NCI-H1436 (cell line): Measurements from ENCODE around the gene HES4.
"Not testable (repeated sequence)": the region's sequence is repeated elsewhere in the genome, so short reads cannot be mapped to it uniquely, and the experiment has no call there.

ENCODE experiments used
- DNase-seq: peaks from one replicate; lab custom pipeline; 2025; lab: John Stamatoyannopoulos, UW

The HES4 gene

GRCh38 chr1:1017397-1018320, 17.8 kb upstream of the HES4 start:
- not testable (repeated sequence) for DNase-seq

- no peak for DNase-seq
Observed at GRCh38 chr1:1014799-1015681, 15.1 kb upstream of the HES4 start.

DNA sequence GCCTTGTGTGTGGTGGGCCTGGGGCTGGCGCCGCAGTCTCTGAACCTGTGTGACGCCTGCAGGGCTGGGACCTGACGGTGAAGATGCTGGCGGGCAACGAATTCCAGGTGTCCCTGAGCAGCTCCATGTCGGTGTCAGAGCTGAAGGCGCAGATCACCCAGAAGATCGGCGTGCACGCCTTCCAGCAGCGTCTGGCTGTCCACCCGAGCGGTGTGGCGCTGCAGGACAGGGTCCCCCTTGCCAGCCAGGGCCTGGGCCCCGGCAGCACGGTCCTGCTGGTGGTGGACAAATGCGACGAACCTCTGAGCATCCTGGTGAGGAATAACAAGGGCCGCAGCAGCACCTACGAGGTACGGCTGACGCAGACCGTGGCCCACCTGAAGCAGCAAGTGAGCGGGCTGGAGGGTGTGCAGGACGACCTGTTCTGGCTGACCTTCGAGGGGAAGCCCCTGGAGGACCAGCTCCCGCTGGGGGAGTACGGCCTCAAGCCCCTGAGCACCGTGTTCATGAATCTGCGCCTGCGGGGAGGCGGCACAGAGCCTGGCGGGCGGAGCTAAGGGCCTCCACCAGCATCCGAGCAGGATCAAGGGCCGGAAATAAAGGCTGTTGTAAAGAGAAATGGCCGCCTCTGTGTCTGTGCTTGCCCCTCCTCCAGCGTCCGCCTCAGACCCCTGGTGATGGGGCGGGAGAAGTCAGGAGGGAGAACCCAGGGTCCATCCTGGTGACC, 14.2 kb upstream of the HES4 start:
- DNase-seq, result peak; percentile 59

DNA sequence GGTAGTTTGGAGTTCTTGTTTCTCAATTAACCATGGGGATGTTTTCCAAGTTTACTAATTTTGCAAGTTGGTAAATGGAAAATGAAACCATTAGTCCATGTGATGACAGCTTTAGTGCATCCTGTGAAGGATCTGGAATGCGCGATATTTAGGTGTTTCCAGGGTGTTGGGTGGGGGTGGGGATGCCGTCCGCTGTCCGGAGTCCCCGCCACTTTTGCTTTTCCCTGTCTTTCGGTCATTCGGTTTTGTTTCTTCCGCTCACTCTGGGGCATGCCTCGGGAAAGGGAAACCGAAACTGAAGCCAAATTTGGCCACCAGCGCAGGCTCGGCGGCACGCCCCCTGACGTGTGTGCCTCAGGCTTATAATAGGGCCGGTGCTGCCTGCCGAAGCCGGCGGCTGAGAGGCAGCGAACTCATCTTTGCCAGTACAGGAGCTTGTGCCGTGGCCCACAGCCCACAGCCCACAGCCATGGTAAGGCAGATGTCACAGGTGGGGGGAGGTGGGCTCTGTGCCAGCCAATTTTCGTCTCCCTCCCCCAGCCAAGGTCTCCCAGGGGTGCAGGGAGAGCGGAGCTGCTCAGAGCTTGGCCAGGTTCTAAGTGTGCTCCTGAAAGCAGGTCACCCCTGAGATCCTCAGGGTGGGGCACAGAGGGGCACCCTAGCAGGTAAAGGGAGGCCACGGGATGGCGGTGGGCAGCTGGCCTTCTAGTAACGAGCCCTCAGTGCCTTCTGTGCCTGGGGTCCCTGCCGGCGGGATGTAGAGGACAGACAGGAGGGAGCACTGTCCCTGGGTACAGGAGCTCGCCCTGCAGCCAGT, 13.4 kb upstream of the HES4 start, which contains the start of gene ISG15:
Gene ISG15, plus strand, starts transcription at position 393 of the 817 bp plus-strand sequence. Its CDS starts 77 bp downstream, at position 470.
- DNase-seq, result peak; percentile 67

DNA sequence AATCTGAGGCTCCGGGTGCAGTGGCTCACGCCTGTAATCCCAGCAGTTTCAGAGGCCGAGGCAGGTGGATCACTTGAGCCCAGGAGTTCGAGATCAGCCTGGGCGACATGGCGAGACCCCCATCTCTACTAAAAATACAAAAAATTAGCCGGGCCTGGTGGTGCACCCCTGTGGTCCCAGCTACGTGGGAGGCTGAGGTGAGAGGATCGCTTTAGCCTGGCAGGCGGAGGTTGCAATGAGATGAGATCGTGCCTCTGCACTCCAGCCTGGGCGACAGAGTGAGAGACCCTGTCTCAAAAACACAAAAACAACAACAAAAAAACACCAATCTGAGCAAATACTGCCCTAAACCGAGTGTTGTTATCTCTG, 12.8 kb upstream of the HES4 start:
- not testable (repeated sequence) for DNase-seq

GRCh38 chr1:1011396-1011949, 11.6 kb upstream of the HES4 start:
- no peak for DNase-seq

GRCh38 chr1:1010131-1010530, 10.2 kb upstream of the HES4 start:
- DNase-seq, result not testable (repeated sequence)

- DNase-seq, result no peak
Observed at GRCh38 chr1:1006305-1007159, 6.6 kb upstream of the HES4 start.

GRCh38 chr1:1005774-1006304, 5.9 kb upstream of the HES4 start:
- DNase-seq, result no peak

DNA sequence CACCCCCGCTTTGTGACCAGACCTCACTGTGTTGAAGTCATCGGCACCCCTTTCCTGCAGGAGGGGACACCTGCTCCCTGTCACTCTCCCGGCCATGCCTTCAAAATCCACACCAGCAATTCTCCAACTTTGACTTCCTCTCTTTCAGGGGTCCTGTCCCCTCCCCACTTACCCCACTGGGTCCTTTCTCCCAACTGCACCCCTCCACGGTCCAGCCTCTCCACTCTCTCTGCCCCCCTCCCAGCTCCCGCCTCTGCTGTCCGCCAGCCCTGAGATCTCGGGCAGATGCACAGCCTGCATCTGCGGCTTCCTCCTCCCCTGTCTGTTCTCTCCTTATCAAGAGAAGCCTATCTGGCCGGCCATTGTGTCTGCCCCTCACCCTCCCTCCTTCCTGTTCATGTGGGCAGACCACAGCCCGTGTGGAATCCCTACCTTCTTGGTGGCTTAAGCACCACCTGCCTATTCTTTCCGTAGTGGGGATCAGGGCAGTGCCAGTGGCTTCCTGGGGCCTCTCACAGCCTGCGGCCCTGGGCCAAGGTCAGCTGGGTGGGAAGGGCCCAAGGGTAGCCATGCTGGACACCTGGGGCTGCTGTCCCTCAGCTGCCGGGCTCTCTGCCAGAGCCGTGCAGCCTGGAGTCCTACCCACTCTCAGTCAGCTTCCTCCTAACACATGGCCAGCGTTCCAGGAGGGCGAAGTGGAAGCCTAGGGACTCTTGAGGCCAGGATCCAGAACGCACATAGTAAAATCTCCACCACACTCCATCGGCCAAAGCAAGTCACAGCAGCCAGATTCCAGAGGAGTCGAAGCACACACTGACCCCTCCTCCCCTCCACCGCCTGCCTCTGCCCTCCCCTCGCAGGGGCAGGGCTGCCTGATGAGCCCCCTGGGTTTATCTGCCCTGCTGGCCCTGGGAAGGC, 5.1 kb upstream of the HES4 start:
- no peak for DNase-seq

DNA sequence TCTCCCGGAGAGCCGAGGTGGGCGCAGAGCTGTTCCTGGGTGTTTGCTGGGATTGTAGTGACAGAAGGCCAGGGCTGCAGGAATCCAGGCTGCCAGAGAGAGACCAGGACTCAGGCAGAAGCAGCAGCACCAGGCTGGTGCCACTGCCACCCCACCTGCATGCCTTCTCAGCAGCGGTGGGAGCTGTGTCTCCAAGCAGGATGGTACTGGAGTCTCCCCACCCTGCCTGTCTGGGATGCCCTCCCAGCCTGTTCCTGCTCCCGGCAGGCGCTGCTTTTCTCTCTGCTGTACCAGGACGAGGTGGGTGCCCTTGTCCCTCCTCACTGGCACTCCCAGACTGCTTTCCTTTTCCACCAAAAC, 4.5 kb upstream of the HES4 start:
- DNase-seq, result no peak

GRCh38 chr1:1003618-1004419, 3.9 kb upstream of the HES4 start:
- no peak for DNase-seq

GRCh38 chr1:1001057-1001783, 1.3 kb upstream of the HES4 start:
- DNase-seq, result no peak

GRCh38 chr1:1000357-1001056, 610 bp upstream of the HES4 start:
- DNase-seq, result peak; percentile 54

DNA sequence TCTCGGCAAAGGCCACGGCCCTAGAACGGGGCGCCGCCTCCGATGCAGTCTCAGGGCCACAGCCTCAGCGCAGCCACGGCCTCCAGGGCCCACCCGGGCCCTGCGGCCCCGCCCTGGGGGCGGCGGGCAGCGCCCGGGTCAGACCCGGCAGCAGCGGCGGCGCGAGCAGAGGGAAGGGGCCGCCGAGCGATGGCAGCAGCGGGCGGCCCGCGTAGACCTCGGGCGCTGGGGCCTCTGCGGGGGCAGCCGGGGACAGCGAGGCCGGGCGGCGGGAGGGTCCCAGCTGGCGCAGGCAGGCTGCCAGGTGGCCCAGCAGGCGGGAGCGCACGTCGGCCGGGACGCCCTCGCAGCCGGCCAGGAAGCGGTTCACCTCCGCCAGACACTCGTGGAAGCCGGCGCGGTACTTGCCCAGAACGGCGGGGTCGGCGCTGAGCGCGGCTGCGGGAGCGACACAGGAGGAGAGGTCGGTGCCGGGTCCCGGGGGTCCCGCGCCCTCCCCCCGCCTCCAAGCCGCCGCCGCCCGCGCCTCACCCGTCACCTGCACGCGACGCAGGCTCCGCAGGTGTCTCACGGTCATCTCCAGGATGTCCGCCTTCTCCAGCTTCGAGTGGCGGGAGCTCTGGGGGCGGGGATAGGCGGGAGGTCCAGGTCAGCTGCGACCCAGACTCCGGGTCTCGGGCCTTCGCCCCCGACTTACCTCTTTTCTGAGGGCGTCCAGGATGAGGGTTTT, 737 bp downstream of the HES4 start:
- DNase-seq, result no peak

- no peak for DNase-seq
Observed at GRCh38 chr1:998745-998994, 1.2 kb downstream of the HES4 start.
